Hematopoietic multipotent progenitor cell (in vitro differentiated cells): ENCODE results near the gene TMEM129. TPM values are rescaled to one million over a fixed set of nuclear protein-coding genes. Genes with fewer than 3 reads are reported as not detected.
A peak's percentile ranks its signal among the peaks of the same experiment; 100 is the strongest.
"Not testable (repeated sequence)": the region's sequence is repeated elsewhere in the genome, so short reads cannot be mapped to it uniquely, and the experiment has no call there.

Experiments
- DNase-seq, 3 donors: peaks; one replicate each; pipeline ENCODE4 v3.0.0-alpha.2; 2011 to 2015; ENCODE audit warnings: low read depth in 2 of 3, low spot score in 2 of 3
- total RNA-seq: library from RNA; depleted of rRNA; stranded (reverse); fragments of >200 nt; gene quantifications from one replicate; pipeline ENCODE4 v1.2.3, GENCODE V29; 2012

Gene TMEM129
- total RNA-seq, 1 donor = 46.3 TPM

DNA sequence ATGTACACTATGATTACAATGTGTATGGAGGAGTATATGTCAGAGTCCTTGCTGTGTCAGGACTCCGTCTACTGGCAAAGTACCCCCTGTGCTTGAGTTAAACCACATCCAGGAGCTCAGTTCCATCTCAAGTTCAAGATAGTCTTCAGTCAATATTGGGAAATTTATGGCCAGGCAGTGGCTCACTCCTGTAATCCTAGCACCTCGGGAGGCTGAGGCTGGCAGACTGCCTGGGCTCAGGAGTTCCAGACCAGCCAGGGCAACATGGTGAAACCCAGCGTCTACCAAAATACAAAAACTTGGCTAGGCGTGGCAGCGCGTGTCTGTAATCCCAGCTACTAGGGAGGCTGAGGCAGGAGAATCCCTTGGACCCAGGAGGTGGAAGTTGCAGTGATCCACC, 14.8 kb downstream of the TMEM129 start:
- DNase-seq = no peak

DNA sequence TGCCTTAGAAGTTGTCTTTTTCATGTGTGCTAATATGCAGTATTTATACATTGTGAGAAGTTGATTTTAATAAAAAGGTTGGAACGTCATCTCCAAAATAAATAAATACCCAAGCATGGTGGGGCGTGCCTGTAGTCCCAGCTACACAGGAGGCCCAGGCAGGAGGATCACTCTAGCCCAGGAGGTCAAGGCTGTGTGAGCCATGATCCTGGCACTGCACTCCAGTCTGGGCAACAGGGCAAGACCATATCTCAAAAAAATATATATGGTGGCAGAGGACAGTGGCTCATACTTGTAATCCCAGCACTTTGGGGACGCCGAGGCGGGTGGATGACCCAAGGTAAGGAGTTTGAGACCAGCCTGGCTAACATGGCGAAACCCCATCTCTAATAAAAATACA, 15.4 kb downstream of the TMEM129 start:
- DNase-seq = no peak

DNA sequence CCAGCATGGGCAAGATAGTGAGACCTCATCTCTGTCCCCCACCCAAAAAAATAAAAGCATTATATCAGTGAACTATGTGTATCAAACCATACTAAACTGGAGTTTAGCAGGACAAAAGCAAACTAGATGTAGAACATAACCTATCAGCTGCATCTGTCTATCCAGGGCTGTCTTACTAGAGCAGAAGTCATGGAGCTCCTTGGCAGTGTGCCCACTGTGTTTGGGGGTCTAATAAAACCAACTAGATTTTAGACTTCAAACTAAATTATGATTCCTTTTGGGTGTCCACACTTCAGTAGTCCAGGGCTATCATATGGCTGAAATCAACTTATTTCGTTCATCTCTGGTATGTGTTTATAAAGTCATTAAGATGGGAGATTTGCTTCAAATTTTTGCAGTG, 17.3 kb downstream of the TMEM129 start:
- DNase-seq = no peak

DNA sequence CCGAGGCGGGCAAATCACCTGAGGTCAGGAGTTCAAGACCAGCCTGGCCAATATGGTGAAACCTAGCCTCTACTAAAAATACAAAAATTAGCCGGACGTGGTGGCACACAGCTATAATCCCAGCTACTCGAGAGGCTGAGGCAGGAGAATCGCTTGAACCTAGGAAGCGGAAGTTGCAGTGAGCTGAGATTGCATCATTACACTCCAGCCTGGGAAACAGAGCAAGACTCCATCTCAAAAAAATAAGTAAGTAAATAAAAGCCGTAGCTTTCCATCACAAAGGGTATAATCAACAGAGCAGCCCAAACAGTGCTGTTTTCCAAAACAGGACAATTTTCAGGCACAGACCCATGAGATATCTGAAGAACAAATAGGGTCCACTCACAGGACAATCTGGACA, 19.5 kb downstream of the TMEM129 start:
- not testable (repeated sequence) for DNase-seq

DNA sequence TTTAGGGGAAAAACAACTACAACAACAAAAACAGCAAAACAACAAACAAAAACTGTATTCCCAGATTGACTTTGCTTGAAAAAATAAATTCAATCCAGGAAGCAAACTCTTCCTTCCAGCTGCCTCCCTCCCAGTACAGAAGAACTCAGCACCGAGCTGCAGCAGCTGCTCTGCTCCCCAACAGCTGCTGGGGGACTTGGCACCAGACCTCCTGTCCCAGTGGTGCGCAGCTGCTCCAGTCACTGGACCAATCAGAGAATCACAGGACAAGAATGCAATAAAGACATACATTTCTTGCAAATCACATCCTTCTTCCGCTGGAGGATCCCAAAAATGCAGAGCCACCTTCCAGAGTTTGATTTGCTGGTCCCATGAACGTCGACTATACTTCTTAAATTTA, 25.2 kb downstream of the TMEM129 start:
- no peak for DNase-seq

DNA sequence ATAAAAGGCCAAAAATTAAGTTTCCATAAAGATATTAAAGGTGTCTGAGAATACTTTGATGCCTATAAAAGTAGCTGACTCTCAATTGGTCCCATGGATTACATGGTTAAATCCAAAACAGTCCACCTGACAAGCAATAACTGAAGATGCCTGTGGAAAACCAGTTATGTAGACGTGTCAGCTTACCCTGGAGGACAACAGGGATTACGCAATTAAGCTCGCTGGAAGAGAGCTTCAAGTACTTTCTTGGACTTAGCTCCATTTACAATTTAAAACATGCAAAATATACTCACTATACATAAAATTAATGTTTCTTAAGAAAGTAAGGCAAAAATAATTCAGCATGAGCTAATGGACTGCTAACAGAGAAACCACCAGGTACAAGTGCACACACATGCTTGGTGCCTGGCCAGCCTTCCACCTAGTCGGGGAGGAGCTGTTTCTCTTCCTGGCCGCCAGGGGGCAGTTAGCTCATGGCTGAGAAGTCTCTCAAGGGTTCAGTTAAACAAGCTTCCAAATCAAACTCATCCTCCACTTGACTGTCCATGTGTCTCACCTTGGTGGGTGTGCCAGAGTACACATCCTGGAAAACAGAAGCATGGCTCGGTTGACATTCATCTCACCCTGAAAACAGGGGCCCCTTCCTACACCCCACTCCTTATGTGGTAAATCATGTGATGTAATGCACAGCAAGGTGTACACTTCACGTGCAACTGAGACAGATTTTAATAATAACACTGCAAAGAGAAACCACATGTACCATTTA, 27.8 kb downstream of the TMEM129 start:
- peak; percentile 62 to 88 (median 77) for DNase-seq

DNA sequence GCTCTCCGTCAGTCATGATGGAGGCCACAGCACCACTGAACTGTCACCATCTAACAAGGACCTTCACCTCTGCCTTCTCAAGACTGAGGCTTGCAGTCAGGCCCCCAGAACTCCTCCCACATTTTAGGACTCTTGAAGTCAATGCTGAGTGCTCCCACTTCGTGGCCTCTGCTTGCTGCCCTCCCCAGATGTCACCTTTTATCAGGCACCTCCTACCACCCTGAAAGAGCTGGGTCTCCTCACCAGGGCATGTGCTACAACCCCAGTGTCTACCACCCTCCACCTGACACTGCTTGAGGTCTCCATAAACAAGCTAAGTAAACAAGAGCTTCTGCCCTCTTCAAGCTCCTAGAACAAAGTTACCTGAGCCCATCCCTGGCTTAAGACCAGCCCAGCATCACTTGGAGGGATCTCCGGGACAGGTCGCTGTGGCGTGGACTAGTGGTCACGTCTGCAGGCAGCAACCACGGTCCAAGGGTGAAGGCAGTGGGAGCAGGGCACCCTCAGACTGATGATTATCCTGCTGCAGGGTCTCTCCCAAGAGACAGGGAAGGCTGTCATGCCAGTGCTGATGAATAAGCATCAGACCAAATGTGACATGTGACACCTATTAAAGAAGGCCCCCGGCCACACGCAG, 29.3 kb downstream of the TMEM129 start:
- DNase-seq = no peak

DNA sequence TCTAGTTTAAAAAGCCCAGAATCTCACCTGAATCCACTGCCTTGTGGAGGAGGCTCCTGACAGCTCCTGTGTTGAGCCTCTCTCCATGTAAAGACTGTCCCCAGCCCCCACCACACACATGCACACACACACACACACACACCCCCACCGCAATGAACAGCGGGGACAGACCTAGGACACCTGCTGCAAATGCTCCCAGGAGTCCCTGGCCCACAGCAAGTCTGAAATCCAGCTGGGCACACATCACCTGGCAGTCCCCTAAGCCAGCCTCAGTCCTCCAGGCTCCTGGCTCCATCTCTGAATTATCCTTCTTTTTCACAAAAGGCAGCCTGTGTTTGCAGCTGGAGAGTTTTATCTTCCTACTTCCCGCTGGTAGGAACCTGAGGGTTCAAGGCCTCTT, 30.4 kb downstream of the TMEM129 start:
- no peak for DNase-seq

DNA sequence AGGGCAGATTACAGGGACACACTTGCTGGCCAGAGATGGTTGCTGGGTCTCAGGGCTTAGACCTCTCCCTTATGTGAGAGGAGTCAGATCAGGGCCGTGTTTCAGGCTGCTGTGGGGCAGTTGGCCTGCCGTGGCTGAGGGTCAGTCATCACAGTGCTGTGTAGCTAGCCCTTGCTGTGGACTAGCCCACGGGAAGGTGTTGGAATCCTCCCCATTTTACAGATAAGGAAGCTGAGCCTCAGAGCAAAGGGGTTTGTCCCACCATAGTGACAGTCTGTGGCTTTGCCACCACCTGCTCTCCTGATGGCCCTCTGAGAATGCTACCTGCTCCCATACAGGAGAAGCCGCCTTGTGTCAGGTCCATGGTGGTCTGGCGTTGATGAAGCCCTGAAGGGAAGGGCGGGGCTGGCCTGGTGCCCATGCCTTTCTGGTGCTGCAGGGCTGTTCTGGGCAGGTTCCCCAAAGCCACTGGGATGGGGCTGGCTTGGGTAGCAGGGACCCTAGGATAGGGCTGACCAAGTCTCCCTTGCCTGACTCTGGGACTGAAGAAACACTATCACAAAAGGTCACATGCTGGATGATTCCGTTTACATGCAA, 34.6 kb downstream of the TMEM129 start:
- no peak for DNase-seq

DNA sequence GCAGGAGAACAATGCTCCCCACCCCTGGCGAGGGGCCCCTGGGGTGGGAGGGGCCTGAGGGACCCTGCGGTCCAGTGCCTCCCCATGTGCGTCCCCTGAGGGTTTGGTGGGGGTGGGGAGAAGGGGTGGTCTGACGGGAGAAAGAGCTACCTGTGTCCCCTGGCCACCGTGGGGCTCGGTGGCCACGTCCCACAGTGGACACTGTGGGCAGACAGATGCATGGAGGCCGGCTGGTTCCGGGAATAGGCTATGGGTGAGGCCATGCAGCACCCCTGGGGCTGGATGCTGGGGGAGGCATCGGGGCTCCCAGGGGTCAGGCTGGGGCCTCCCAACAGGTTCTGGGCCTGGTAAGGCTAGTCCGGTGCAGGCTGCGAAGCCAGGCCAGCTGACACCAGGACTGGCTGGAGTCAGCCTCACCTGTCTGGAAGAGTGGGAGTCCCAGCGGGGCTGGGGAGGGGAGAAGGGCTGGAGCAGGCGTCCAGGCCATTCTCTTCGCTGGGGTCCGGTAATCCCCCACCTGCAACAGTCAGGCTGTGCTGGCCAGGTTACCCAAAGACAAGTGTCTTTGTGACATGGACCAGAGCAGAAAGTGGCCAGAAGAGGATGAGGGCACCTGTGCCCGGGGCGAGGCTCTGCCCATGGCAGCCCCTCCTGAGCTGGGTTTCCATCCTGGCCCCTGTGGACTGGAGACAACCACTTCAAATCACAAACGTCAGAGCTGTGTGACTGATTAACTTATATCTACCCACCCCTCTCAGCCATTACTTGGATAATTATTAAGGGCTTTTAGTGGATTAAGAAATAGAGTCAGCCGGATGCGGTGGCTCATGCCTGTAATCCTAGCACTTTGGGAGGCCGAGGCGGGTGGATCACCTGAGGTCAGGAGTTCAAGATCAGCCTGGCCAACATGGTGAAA, 35.6 kb downstream of the TMEM129 start:
- DNase-seq = no peak

DNA sequence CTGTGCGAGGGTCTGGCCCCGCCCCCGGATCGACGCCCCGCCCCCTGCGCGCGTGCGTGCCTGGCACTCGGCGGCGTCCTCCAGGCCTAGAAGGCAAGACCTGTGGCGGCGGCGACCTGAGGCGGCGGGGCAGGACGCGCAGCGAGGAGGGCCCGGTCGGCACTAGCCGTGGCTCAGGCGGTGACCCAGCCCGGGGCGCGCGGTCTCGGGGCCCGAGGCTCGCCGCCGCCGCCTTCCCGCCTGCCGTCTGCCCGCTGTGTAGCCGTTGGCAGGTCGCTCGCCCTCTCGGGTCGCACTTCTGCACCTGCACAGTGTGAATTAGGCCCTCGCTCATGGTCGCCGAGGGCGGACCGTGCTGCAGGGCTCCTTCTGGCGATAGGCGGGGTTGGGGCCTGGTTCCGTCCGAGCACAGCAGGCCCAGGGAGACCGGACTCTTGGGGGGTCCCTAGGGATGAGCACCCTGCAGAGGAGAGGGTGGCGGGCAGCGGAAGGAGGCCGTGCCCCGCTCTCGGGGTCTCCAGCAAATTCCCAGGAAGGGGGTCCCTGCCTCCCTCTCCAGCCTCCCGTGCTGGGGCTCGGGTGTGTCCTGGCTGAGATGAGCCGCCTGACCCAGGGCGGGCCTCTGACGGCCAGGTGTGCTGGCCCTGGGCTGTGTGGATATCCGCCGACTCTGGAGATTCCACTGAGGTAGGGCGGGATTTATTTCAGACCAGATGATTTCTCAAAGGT, 36.5 kb downstream of the TMEM129 start:
- no peak for DNase-seq

DNA sequence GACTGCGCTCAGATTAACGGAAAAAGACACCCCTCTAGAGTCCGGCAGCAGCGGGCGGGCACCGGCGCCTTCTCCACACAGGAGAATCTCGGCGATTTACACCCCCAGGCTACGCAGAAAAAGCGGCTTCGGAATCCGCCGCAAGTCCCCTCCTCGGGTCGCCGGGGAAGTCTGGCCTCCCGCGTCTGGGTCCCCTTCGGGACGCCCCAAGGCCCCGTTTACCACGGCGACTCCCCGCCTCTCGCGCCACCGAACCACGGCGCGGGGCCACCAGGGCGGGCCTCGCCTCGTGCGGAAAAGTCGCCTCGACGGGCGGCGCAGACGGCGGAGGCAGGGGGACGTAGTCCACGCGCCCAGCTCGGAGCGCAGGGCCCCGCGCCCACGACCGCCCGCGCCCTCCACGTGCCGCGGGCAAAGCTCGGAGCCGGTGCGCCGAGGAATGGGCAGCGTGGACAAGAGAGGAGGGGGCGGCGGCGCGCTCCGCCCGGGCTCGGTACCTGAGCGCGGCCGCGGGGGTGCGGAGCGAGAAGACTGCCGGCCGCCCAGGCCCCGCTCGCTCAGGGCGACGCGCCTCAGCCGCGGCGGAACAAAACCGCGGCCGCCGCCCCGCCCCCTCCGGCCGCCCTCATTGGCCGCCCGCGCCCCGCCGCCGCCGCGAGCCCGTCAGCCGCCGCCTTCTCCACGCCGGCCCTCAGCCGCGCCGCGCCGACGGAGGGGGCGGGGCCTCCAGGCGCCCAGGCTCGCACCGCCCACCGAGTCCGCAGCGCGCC, 37.2 kb downstream of the TMEM129 start, which contains the start of gene FAM53A:
FAM53A (minus strand) TSS at position 578 of the 770 bp plus-strand sequence. CDS start 15,572 bp downstream, outside the sequence.
- peak; percentile 80 to 90 (median 89) for DNase-seq

DNA sequence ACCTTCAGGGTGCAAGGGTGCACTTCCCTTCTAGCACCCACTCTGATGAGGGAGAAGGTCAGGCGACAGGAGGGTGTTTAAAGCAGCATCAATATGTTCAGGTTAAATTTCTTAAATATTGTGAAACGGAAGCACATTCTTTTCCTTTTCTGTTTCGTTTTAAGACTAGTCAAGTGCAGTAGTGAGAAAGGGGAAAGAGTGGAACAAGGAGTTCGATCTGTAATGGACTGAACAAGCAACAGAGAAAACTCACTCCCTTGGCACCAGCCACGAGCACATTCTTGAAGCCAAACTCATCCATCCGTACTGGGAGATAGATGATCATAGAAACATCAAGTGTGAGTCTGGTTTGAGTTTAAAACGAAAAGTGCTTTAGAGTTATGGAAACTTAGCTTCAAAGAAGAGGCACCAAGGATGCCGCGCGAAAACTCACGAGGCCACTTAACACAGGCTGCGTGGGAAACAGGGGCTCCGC, 37.8 kb downstream of the TMEM129 start:
- peak in 2 of 3 donors; percentile 14 to 42 for DNase-seq

DNA sequence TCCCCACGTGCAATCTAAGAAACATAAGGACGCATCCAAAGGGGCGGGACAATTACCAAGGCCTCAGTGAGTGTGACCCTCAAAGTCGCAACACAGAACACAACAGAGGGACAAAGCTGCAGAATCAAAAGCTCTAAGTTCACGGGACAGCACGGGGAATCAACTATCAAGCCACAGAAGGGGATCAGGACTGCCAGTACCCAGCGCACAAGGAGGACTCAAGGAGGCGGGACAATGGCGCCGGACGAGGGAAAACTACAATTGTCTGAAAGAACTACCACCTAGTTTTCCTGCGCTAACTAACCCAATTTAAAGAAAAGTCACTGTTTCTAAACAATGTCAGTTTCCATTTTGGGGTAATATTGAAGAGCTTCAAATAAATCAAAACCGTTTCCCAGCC, 38.3 kb downstream of the TMEM129 start:
- no peak for DNase-seq

DNA sequence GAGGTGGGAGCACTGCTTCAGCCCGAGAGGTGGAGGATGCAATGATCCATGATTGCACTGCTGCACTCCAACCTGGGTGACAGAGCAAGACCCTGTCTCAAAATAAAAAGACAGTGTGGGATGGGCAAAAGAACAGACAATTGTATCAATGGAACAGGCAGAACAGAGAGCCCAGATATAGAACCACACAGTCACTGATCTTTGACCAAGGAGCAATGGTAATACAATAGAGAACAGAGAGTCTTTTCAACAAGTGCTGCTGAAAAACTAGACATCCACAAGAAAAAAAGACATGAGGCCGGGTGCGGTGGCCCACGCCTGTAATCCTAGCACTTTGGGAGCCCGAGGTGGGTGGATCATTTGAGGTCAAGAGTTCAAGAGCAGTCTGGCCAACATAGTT, 42.9 kb downstream of the TMEM129 start:
- DNase-seq = no peak

DNA sequence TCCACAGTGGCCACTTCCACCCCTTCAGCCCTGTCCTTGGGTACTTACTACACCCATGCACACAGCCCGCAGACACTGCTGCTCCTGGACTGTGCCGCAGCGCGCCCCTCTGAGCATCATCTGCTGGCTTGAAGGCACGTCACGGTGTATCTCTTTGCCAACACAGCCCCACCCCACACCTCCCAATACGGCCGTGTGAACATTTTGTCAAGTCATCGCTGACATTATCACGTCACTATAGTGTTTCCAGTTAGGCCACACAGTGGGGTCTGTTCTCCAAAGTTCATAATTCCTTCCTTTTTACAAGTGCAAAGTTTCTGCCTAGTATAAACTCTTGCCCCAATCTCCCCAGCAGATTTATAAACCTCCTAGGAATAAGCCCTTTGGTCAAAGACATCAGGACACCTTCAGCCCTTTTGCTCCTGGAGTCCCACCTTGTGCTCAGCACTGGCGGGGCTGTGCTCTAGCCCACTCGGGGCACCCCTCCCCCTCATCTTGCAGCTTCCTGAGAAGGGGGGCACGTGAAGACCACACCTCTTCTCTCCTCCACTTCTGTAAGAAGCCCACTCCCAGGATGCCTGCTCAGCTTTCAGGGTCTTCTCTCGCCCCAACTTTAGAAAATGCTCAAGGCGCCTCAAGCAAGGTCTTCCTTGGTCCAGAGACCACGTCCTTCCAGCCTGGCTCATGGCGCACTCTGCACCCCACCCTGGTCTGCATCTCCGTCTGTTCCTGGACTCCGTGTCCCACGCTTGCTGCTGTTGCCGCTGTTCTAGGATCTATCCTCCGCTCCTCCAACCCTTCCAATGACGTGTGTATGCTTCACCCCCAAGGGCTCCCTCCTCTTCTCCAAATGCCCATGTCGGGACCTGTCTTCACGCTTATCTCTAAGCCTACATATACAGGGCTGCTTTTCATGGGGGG, 44.3 kb downstream of the TMEM129 start:
- DNase-seq = peak in 2 of 3 donors; percentile 26 to 49

DNA sequence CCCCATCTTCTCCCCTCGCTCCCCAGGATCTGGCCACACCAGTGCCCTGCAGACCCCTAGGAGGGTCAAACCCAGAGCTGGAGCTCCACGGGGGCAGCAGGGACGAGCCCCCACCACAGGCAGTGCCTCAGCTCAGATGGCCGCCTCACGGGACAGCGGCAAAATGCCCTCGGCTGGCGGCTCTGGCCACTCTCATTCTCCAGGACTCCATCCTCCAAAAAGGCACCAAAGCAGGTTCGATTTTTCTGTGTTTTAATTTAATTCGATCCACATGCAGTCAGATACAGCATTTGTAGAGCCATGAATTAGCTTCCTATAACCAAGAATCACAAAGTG, 45.4 kb downstream of the TMEM129 start:
- DNase-seq = no peak

DNA sequence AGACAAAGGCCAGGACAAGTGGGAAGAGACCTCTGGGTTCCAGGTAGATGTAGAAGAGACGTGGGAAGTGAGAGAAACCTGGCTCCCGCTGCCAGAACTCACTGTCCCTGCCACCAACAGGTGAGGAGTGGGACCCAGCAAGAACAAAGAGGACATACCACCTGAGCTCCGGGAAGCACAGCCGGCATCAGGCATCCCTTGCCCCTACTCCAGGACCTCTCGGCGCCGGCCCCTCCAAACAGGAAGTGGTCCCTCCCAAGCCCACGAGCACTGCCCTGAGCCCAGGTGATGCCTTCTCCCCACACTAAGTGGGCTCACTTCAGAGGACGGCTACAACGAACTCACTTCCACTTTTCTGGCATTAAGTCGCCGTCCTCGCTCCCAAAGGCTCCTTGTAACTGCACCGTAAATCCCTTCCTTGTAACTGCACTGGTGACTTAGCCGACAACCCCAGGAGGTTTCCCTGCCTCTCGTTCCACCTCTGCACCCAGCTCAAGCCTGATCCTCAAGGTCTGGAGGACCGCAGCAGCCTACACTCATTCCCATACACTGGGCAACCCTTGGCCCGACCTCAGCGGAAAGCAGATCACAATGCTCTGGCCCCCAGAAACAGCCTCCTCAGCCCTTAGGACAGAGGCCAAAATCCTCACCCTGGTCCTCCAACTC, 45.9 kb downstream of the TMEM129 start:
- DNase-seq = no peak
